ENCODE measurements around the gene EYS. TPM values are rescaled to one million over a fixed set of nuclear protein-coding genes. Genes with fewer than 3 reads are reported as not detected.

EYS gene
- total and polyA plus RNA-seq, 9 of the 15 experiments (the other 6 are each of a cell fraction or from before 2014, with no cell fraction given) = 0.03 to 0.36 (median 0.10) TPM; not detected in 2

DNA sequence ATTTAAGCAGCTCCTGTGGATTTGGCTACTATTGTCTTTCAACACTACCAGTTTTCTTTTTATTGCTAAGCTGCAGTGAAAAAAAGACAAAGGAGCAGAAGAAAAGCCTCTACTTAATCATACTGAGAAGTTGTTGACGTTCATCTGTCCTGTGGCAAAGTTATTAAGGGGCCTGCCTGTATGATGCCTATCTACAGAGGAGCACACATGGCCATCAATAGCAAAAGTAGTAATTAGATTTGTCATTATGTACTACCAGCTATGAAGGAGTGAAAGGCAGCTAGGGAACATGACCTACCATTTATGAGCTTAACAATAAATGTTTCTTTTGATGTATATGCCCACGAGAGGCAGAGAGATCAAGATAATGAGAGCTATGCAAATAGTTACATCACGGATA is 1450.5 kb downstream of the EYS start:
- Histone ChIP-seq H4K20me1 (replicated peaks; ENCODE audit: control insufficient read depth, insufficient read depth, low read length) (no peaks in the 10 kb centered on the region), H3K27me3 (ENCODE audit: control insufficient read depth in 2 of 2, insufficient read depth in 2 of 2, low read length in 2 of 2) (no peaks in the 10 kb centered on the region), H3K4me3 (no peak overlapping the region), H3K9ac (ENCODE audit: insufficient read depth in 1 of 2, low read depth in 2 of 2, low read length in 2 of 2) (no peak overlapping the region), H3K4me1 (replicated peaks in 1 of 2; ENCODE audit: control insufficient read depth in 2 of 2, insufficient read depth in 2 of 2, low read length in 2 of 2) (no peaks in the 10 kb centered on the region), H2AFZ (ENCODE audit: low read depth, low read length) (no peak overlapping the region), H3K27ac (ENCODE audit: extremely low read depth, low read depth, low read length) (no peak overlapping the region), H3K79me2 (ENCODE audit: control insufficient read depth, insufficient read depth, low read length) (no peaks in the 10 kb centered on the region), H3K9me1 (ENCODE audit: control insufficient read depth, insufficient read depth, low read length) (no peaks in the 10 kb centered on the region), H3K4me2 (ENCODE audit: insufficient read depth, low read length) (no peak overlapping the region), H3K9me3 (replicated peaks; ENCODE audit: control insufficient read depth, insufficient read depth, low read depth, low read length) (no peaks in the 10 kb centered on the region; the same call in 1 of the 2 replicates), H3K36me3 (ENCODE audit: control insufficient read depth, insufficient read depth, low read length) (no peaks in the 10 kb centered on the region)
- FAIRE-seq (no peak), ATAC-seq (no peak), DNase-seq (ENCODE audit: extremely low read depth in 1 of 4, low spot score in 3 of 4) (no peak)
- CTCF ChIA-PET (ENCODE audit: low intra/inter-chr PET ratio) = no interaction called here
- POLR2A ChIA-PET = no interaction called here
- in situ Hi-C loops (cut with MboI) (no loop called here), intact Hi-C loops (cut with micrococcal nuclease) (no loop called here)
- no peak for TF ChIP-seq KDM2B (CRISPR knock-in tag; IDR thresholded peaks at IDR 0.05)
- no peak for TF ChIP-seq FOXA3 (CRISPR knock-in tag; conservative IDR thresholded peaks at IDR 0.05 in 1 of 2, IDR thresholded peaks at IDR 0.05 in 1 of 2)
- TF ChIP-seq BDP1 (IDR thresholded peaks at IDR 0.05; ENCODE audit: insufficient read depth, insufficient read length) = no peak
- TF ChIP-seq ZC3H11A (IDR thresholded peaks at IDR 0.05; ENCODE audit: low read depth, low read length) = no peak
- TF ChIP-seq SIX5 (IDR thresholded peaks at IDR 0.05; ENCODE audit: borderline replicate concordance in 1 of 2, insufficient read depth in 1 of 2, low read depth in 1 of 2, low read length in 2 of 2) = no peak
- TF ChIP-seq ZSCAN29 (IDR thresholded peaks at IDR 0.05) = no peak
- no peak for TF ChIP-seq TBL1XR1 (IDR thresholded peaks at IDR 0.05; ENCODE audit: low read length in 2 of 2)
- no peak for TF ChIP-seq STAT5B (CRISPR knock-in tag; IDR thresholded peaks at IDR 0.05)
- TF ChIP-seq BRD4 (IDR thresholded peaks at IDR 0.05) = no peak
- TF ChIP-seq SIN3B (IDR thresholded peaks at IDR 0.05; ENCODE audit: low read depth) = no peak
- TF ChIP-seq, protein P1, sequence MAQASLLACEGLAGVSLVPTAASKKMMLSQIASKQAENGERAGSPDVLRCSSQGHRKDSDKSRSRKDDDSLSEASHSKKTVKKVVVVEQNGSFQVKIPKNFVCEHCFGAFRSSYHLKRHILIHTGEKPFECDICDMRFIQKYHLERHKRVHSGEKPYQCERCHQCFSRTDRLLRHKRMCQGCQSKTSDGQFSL (CRISPR knock-in tag; IDR thresholded peaks at IDR 0.05) = no peak
- TF ChIP-seq, protein P1 (tag; IDR thresholded peaks at IDR 0.05) = no peak
- TF ChIP-seq XRCC5 (IDR thresholded peaks at IDR 0.05; ENCODE audit: low read depth, low read length) = no peak
- no peak for TF ChIP-seq ERF (CRISPR knock-in tag; IDR thresholded peaks at IDR 0.05)
- TF ChIP-seq, protein P2, sequence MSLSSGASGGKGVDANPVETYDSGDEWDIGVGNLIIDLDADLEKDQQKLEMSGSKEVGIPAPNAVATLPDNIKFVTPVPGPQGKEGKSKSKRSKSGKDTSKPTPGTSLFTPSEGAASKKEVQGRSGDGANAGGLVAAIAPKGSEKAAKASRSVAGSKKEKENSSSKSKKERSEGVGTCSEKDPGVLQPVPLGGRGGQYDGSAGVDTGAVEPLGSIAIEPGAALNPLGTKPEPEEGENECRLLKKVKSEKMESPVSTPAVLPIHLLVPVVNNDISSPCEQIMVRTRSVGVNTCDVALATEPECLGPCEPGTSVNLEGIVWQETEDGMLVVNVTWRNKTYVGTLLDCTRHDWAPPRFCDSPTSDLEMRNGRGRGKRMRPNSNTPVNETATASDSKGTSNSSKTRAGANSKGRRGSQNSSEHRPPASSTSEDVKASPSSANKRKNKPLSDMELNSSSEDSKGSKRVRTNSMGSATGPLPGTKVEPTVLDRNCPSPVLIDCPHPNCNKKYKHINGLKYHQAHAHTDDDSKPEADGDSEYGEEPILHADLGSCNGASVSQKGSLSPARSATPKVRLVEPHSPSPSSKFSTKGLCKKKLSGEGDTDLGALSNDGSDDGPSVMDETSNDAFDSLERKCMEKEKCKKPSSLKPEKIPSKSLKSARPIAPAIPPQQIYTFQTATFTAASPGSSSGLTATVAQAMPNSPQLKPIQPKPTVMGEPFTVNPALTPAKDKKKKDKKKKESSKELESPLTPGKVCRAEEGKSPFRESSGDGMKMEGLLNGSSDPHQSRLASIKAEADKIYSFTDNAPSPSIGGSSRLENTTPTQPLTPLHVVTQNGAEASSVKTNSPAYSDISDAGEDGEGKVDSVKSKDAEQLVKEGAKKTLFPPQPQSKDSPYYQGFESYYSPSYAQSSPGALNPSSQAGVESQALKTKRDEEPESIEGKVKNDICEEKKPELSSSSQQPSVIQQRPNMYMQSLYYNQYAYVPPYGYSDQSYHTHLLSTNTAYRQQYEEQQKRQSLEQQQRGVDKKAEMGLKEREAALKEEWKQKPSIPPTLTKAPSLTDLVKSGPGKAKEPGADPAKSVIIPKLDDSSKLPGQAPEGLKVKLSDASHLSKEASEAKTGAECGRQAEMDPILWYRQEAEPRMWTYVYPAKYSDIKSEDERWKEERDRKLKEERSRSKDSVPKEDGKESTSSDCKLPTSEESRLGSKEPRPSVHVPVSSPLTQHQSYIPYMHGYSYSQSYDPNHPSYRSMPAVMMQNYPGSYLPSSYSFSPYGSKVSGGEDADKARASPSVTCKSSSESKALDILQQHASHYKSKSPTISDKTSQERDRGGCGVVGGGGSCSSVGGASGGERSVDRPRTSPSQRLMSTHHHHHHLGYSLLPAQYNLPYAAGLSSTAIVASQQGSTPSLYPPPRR (CRISPR knock-in tag; IDR thresholded peaks at IDR 0.05; ENCODE audit: borderline replicate concordance) = no peak
- TF ChIP-seq ZNF699 (CRISPR knock-in tag; IDR thresholded peaks at IDR 0.05; ENCODE audit: insufficient replicate concordance) = no peak
- no peak for TF ChIP-seq CBFA2T3 (IDR thresholded peaks at IDR 0.05)
- TF ChIP-seq ZBTB43 (CRISPR knock-in tag; IDR thresholded peaks at IDR 0.05) = no peak
- WGBS (ENCODE audit: insufficient coverage, low coverage, missing lambda C conversion rate) = 0% methylated on average over 3 of the region's 3 CpGs
- BruUV-seq (replicated peaks) = no TSS peak
